PFSK-1 (cell line): ENCODE measurements around the gene CYB5R3.

Source experiments
- POLR2AphosphoS5 ChIP-seq: IDR thresholded peaks from 2 replicates; pipeline ENCODE4 v1.6.1; 2012; ENCODE audit warnings: low read depth, mild to moderate bottlenecking, control low read depth, low read length, moderate library complexity
- SIN3A ChIP-seq: IDR thresholded peaks from 2 replicates; pipeline ENCODE4 v1.6.1; 2012; ENCODE audit warnings: mild to moderate bottlenecking, low read length, moderate library complexity, borderline replicate concordance; ENCODE audit not compliant: insufficient read depth
- TAF1 ChIP-seq: IDR thresholded peaks from 2 replicates; pipeline ENCODE4 v1.6.1; 2012; ENCODE audit warnings: low read length, control low read depth, borderline replicate concordance; ENCODE audit not compliant: insufficient read depth

- TF ChIP-seq POLR2AphosphoS5 (no peak), TAF1 (no peak), SIN3A (no peak)
Measured at GRCh38 chr22:42641801-42642413, 7.3 kb downstream of the CYB5R3 start.
